GM18505 (cell line): ENCODE data around the gene TRIM41.
"Not testable (repeated sequence)": the region's sequence is repeated elsewhere in the genome, so short reads cannot be mapped to it uniquely, and the experiment has no call there.

ENCODE experiments used
- ATAC-seq: cut with Tn5 transposase; IDR thresholded peaks from one replicate; pipeline ENCODE4 v1.9.1; 2021; ENCODE audit not compliant: unreplicated experiment
- POLR2A ChIP-seq: IDR thresholded peaks from 4 replicates; pipeline ENCODE4 v1.6.1; 2011; ENCODE audit warnings: borderline replicate concordance; ENCODE audit not compliant: insufficient read depth, insufficient read length; ENCODE audit errors: extremely low read depth

The TRIM41 gene

GRCh38 chr5:181223058-181223728 lies at the start of gene TRIM41:
TSS of gene TRIM41 (plus strand) at chr5:181223281. CDS start at chr5:181224000, 719 bp downstream.
- TF ChIP-seq POLR2A: peak; percentile 96
- ATAC-seq: peak; percentile 66

GRCh38 chr5:181173420-181174342 lies 49.4 kb upstream of the TRIM41 start:
- no peak for ATAC-seq
- TF ChIP-seq POLR2A: peak; percentile 20

GRCh38 chr5:181176254-181176952 lies 46.7 kb upstream of the TRIM41 start:
- no peak for ATAC-seq
- TF ChIP-seq POLR2A: no peak

- not testable (repeated sequence) for ATAC-seq
These were observed 45.5 kb upstream of the TRIM41 start for GRCh38 chr5:181177559-181177958.

GRCh38 chr5:181181650-181182565 lies 41.2 kb upstream of the TRIM41 start:
- TF ChIP-seq POLR2A: no peak
- no peak for ATAC-seq

- no peak for TF ChIP-seq POLR2A
These were observed 40.4 kb upstream of the TRIM41 start for GRCh38 chr5:181182651-181183050.

GRCh38 chr5:181184845-181185216 lies 38.2 kb upstream of the TRIM41 start:
- no peak for TF ChIP-seq POLR2A
- no peak for ATAC-seq

More at GRCh38 chr5:181182651-181183050, 40.4 kb upstream of the TRIM41 start:
- ATAC-seq: no peak

- no peak for ATAC-seq
- TF ChIP-seq POLR2A: no peak
These were observed 37.5 kb upstream of the TRIM41 start for GRCh38 chr5:181185560-181185959.

GRCh38 chr5:181186022-181186421 lies 37.1 kb upstream of the TRIM41 start:
- no peak for ATAC-seq

GRCh38 chr5:181186986-181187499 lies 36.0 kb upstream of the TRIM41 start:
- ATAC-seq: no peak
- TF ChIP-seq POLR2A: no peak

More at GRCh38 chr5:181186022-181186421, 37.1 kb upstream of the TRIM41 start:
- no peak for TF ChIP-seq POLR2A

- TF ChIP-seq POLR2A: no peak
- ATAC-seq: no peak
These were observed 35.4 kb upstream of the TRIM41 start for GRCh38 chr5:181187500-181188213.
